HG03354 (cell line): ENCODE data around the gene CASP12.

ENCODE experiments used
- ATAC-seq: cut with Tn5 transposase; IDR thresholded peaks from one replicate; pipeline ENCODE4 v1.9.1; 2021; ENCODE audit warnings: mild to moderate bottlenecking; ENCODE audit not compliant: unreplicated experiment, poor library complexity, severe bottlenecking

CASP12 gene

GRCh38 chr11:104893876-104894275 is 4.4 kb downstream of the CASP12 start:
- ATAC-seq: no peak

DNA sequence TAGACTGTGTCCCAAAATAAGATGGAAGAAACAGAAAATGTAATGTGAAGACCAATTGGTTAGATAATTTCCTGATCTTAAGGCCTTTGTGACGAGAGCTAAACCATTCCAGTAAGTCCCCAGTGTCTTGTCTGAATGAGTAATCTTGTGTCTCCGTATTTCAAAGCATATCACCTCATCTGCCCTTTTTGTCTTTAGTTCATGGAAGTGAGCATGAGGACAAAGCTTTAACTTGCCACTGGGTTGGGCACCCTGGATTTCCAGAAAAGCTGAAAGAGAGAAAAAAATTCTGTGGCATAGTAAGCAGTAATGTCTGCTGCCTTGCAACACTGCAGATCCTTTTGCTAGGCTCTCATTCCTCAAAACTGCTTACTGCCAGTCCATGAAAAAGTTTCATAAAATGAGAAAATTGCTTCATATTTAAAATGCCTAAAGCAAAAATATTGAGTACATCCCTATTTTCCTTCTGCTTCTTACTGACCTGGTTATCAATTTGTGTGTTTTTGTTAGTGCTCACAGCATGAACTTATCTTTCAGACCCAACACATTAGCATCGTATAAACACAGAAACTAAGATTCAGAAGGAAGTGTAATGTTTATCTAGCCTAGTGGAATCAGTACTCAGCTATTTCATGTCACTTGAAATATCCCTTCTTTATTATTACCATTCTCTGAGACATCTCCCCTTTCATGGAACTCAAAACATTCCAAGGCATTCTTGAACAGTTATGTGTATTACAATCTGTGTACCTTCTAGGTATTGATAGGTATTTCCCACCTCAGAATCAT is 5.3 kb downstream of the CASP12 start:
- ATAC-seq: no peak

DNA sequence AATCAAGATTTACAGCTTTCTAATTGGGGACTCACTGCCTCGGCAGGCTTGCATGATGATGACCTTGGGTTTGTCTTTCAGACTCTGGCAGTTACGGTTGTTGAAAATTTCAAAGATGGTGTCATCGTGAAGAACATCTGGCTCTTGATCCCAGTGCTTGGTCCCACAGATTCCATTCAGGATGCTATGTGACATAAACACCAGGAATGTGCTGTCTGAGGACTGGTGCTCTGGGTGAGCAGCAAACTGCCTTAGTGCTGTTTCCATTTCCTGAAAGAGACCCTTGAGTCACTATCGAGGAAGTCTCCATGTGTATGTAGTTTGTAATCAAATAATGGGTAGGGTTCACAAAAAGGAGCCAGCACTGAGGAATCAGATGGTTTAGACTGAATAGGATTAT is 7.1 kb downstream of the CASP12 start:
- no peak for ATAC-seq

GRCh38 chr11:104883342-104883741 is 14.9 kb downstream of the CASP12 start:
- no peak for ATAC-seq

DNA sequence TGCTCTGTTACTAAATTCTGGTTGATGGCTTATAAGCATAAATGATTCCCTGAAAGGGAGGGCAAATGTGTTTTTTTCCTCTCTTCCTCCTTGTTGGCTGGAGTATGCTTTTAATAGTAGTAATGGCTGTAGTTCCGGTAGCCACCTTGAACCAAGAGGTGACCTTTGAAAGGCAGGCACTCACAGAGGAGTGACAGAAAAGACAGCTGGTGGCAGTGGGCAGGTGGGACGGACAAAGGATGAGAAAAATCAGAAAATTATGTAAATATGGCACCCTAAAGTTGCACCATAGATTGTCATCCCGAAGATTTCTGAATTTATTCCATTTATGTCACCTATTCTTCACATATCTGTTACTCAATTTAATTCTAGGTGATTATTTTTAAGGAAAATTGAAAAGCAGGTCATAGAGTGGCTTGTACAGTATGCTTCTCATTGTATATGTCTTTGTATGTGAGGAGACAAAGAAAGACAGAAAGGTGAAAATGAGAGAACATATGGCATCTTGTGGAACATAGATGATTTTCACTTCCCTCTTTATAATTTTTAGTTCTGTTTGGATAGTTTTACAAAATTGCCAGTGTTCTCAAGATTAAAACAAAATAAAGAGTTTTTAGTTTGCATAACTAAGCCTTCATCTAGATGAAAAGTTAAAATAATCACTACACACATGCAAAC is 17.0 kb downstream of the CASP12 start:
- ATAC-seq: peak; percentile 79

DNA sequence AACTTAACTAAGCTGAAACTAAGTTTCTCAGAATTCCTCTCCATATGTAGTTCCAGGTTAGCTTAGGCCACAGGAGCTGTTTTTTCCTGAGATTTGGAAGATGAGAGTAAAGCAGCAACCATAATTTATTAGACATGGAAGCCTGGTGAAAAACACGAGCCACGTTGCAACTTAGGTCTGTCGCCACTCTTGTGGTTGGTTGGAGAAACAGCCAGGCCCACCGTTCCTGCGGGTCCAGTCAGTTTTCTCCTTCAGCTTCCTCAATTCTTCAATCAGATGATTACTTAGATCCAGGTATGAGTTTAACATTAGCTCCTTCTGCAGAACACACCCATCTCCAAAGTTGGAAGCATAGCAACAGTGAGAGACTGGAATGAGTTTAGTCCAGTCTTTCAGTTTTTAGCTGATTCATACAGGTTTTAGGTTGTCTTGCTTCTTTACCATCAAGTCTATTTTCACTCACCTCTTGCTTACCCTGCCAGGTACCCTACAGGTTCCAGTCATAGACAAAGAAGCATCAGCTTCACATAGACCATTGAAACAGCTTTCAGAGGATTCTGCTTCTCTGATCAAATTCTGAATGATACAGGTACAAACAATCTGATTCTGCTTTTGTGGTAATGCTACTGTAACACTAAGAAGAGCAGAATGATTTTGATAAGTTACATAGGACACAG is 18.6 kb downstream of the CASP12 start:
- ATAC-seq: no peak

GRCh38 chr11:104876861-104877431 is 21.3 kb downstream of the CASP12 start:
- ATAC-seq: peak; percentile 54

DNA sequence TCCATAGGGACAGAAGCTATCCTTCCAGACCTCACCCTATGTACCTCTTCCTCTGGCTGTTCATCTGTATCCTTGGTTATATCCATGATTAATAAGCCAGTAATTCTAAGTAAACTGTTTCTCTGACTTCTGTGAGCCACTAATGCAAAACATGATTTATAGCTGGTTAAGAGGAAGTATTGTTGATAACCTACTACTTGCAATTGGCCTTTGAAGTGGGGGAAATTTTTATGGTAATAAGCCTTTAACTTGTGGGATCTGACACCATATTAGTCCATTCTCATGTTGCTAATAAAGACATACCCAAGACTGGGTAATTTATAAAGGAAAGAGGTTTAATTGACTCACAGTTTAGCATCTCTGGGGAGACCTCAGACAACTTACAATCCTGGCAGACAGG is 21.9 kb downstream of the CASP12 start:
- no peak for ATAC-seq

DNA sequence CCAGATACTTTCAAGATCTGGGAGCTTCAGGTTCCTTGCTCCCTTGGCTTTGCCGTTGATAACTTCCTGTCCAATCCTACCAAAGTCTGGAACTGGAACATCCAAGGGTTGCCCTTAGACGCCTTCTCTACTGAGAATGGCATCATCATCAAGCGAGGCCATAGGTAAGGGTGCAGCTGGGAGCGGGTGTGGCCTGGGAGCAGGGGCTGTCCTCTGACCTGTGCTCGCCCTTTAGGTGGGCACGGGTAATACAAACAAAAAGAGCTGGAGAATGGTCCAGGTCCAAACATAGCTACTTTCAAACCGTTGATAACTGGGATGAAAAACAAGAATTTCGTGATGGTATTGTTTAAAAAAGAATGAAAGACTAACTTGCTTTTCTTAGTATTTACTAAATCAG is 25.0 kb downstream of the CASP12 start:
- no peak for ATAC-seq

- ATAC-seq: no peak
Measured at GRCh38 chr11:104872393-104872792, 25.9 kb downstream of the CASP12 start.

GRCh38 chr11:104870910-104871309 is 27.4 kb downstream of the CASP12 start:
- ATAC-seq: no peak

- ATAC-seq: no peak
Measured at GRCh38 chr11:104866815-104867214, 31.4 kb downstream of the CASP12 start.

DNA sequence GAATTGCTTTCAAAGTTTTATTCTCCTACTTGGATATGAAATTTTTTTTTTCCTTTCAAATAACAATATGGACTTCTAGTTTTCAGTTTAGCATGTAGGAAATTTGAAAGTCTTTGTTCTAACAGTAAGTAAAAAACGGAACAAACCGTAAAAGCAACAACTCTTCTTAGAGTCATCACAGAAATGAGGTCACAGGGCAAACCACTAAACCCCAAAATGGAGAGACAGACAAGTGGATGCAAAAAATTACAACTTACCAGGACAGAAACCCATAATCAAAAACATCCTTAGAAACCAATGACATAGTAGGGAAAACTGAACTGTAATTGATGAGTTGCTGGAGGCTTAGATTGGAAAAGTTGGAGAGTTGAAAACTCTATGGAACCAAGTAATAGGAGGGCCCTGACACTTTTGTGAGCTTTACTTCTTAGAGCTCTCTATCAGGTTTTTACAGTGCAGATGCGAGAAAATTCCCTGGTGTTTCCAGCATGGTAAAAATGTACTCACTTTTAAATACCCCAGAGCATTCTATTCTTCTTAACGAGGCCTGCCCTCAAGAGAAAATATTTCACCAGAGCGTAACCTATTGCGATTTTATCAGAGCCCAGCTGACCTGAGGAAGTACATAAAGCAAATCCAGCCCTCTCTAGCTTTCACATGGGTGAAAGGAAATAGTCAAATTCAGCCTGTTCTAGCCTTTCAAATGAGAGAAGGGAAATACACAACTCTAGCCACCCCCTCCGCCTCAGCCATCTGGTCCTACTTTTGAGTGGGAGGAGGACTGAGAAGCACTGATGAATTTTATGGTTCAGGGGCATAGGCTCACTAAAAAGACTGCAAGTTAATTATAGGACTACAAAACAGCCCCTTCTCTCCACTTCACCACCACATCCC is 39.1 kb downstream of the CASP12 start:
- ATAC-seq: peak; percentile 61

DNA sequence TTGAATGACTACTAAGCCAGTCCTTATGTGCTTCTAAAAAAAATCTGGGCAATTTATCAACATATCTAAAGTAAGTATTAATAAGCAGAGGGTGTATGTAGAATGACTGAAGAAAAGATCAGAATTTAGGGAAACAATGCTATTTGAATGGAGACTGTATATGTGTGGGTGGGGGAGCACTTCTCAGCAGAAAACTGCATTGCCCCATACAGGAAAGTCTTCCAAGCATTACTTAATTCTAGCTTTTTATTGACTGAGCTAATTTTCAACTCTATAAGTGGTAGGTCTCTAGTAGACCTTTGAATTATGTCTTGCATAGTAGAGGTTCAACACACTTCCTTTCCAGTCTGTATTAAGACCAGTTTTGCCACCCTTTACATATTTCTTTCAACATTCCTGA is 41.7 kb downstream of the CASP12 start:
- ATAC-seq: no peak

- ATAC-seq: no peak
Measured at GRCh38 chr11:104855965-104856364, 42.3 kb downstream of the CASP12 start.

DNA sequence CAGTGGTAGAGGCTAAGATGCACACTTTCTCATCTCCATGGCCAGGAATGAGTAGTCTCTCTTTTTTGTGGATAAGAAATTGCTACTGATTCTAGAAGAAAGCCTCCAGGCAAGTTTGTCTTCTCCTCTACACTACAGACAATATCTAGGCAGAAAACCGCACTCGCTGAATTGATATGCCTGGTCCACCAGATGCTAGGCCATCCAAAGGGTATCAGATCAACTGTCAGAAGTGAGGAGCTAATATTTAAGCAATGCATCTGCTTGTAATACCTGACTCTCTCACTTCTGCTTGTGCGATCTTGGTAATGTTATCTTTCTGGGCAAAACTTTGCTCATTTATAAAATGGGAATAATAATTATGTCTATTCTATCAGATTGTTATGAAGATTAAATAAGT is 45.0 kb downstream of the CASP12 start:
- no peak for ATAC-seq

- no peak for ATAC-seq
Measured at GRCh38 chr11:104852811-104853210, 45.4 kb downstream of the CASP12 start.

DNA sequence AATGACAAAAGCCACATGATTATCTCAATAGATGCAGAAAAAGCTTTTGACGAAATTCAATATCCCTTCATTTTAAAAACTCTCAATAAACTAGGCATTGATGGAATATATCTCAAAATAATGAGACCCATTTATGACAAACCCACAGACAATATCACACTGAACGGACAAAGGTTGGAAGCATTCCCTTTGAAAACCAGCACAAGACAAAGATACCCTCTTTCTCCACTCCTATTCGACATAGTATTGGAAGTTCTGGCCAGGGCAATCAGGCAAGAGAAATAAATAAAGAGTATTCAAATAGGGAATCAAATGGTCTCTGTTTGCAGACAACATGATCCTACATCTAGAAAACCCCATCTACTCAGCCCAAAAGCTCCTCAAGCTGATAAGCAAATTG is 52.0 kb downstream of the CASP12 start:
- ATAC-seq: no peak

DNA sequence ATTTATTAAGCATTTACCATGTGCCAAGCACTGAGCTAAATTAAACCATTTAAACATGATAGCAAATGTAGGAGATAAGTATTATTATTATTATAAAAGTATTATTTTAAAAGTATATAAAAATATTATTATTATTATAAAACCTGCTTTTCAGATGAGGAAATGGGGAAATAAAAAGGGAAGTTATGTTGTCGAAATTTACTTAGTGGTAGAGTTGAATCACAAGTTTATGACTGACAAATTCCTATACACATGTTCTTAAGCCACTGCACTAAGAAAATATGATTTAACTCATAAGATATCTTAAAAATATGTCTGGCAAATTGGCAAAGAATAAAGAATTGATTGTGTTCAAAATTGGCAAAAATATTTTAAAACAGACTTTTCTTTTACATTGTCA is 53.8 kb downstream of the CASP12 start:
- ATAC-seq: no peak
